ENCODE data around the gene GPR42.

The GPR42 gene, protein sequence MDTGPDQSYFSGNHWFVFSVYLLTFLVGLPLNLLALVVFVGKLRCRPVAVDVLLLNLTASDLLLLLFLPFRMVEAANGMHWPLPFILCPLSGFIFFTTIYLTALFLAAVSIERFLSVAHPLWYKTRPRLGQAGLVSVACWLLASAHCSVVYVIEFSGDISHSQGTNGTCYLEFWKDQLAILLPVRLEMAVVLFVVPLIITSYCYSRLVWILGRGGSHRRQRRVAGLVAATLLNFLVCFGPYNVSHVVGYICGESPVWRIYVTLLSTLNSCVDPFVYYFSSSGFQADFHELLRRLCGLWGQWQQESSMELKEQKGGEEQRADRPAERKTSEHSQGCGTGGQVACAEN

DNA sequence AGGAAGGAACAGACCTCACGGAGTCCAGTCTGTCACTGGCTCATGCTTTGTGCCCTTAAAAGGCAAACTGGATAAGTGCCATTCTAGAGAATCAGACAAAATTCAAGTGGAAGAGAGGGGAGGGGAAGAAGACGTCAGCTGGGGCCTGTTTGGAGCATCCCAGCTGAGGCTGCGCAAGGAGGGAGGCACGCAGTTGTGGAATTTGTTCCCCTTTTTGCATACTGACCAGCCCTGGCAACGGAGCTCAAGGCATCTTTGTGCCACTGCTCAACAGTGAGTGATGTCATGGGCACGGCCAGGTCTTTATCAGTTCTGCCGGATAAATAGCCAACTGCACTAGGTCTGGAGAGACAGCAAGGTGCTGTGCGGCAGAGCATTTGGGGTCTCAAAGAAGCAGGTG, at the start of gene GPR42:
Gene GPR42, plus strand, starts transcription at position 347 of the 400 bp plus-strand sequence. CDS start 292 bp downstream, outside the sequence.
- DNase-seq = no peak

DNA sequence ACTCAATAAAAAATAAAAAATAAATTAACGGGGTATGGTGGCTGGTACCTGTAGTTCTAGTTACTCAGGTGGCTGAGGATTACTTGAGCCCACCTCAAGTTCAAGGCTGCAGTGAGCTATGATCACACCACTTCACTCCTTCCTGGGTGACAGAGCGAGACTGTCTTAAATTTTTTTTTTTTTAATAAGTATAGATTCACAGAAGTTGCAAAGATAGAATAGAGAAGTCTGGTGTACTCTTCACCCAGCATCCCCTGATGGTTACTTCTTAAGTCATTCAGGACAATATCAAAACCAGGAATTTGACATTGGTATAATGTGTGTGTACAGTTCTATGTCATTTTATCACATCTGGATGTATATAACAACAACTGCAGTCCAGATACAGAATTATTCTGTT, 49.6 kb upstream of the GPR42 start:
- no peak for DNase-seq

DNA sequence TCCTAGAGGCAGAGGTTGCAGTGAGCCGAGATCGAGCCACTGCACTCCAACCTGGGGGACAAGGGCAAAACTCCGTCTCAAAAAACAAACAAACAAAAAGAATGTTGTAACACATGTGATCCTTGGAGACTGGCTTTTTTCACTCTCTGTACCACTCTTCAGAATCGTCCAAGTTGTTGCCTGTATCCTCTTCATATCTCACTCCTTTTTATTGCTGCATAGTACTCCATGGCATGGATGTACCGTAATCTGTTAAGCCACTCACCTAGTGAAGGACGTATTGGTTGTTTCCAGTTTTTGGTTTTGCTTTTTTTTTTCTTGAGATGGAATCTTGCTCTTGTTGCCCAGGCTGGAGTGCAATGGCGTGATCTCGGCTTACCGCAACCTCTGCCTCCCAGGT, 48.9 kb upstream of the GPR42 start:
- DNase-seq = no peak

DNA sequence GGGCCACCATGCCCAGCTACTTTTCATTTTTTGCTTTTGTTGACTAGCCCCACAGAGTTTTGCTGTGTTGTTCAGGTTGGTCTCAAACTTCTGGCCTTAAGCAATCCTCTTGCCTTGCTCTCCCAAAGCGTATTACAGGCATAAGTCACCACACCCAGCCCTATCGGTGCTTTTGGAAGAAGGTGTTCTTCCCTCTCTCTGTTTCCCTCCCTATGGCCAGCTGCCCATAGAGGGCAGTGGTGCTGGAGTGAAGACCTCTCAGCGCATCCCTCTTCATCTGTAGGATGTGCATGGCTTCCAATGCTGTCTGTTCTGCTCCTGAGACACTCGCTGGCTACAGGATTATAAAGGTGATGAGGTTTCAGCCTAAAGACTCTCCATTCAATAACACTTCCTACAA, 43.2 kb upstream of the GPR42 start:
- DNase-seq = peak; percentile 16

DNA sequence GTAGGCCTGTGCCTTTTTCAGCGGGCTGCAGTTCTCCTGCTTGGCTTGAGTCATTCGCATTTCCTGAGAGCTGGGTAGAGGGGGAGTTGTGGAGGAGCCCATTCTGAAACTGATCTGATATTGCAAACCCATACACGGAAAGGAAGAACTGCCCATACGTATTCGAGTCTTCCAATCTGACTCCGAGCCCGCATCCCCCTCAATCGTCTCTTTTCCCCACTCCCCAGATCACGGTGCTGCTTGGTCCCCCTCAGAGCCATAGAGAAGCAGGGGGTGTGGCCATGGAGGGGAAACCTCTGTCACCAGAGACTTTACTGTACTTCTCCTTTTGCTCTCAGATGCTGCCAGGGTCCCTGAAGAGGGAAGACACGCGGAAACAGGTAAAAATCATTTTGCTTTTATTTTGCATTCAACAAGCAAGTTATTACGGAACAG, 42.0 kb upstream of the GPR42 start, which contains the start of gene CD22:
Gene CD22, plus strand, starts transcription at position 337 of the 435 bp plus-strand sequence. CDS start 2,854 bp downstream, outside the sequence.
- DNase-seq = no peak

DNA sequence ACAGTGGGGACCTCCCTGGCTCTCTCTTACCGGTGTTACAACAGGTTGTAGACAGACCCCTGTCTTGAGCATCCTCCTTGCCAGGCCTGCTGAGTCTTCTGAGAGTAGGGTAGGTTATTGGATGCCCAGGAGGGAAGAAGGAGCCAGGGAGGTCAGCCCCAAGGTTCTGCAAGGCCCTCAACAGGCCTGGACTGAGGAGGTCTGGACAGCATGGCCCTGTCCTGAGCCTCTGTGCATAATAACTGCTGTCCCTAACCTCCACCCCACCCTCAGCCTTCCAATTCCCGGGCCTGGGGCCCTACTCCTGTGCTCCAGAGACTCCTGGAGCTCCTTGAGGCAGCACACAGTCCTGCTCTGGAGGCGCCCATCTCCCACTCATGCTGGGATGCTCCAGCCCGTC, 41.5 kb upstream of the GPR42 start:
- DNase-seq = no peak

DNA sequence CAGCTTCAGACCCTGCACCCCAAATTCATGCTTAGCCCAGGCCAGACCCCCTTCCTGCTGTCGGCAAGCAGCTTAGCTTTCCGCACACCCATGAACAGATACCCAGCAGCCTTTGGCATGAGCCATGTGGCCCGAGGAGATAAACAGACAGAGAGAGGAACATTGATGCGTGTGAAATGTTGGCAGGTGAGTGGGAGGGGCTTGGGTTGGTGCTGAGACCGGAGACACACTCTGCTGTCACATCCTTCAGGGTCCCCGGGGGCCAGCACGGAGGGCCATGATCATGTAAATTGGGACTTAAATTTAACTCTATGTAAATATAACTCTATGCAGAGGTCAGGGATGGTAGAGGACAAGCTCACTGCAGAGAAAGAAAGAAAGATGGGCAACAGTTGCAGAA, 40.4 kb upstream of the GPR42 start:
- no peak for DNase-seq

DNA sequence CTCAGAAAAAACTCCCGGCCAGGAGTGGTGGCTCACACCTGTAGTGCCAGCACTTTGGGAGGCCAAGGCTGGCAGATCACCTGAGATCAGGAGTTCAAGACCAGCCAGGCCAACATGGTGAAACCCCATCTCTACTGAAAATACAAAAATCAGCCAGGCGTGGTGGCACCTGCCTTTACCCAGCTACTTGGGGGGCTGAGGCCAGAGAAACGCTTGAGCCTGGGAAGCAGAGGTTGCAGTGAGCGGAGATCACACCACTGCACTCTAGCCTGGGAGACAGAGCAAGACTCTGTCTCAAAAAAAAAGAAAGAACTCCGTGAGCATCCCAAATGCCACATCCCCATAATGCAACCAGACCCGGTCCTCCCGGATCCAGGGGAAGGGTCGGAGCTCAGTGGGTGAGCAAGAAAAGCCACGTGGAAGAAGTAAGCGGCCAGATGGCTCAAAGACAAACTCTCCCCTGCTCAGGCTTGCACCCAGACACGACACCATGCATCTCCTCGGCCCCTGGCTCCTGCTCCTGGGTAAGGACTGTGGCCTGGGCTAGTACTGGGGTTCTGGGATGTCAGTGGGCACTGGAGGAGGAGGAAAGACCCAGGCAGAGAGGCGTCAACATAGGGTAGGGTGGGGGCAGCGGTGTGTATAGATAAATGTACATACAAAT, 39.2 kb upstream of the GPR42 start:
- no peak for DNase-seq

DNA sequence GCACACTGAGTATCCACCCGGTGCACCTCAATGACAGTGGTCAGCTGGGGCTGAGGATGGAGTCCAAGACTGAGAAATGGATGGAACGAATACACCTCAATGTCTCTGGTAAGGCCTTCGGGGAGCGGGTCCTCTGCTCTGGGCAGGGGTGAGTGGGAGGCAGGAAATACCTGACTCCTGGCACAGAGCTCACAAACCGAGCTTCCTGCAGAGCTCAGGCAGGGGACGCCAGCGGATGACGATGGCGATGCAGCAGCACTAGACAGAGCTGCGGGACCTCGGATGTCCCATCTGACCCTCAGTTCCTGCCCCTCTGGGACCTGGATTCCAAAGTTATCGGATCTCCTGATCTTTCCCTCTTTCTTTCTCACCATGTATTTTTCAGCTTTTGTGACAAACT, 38.1 kb upstream of the GPR42 start:
- no peak for DNase-seq

DNA sequence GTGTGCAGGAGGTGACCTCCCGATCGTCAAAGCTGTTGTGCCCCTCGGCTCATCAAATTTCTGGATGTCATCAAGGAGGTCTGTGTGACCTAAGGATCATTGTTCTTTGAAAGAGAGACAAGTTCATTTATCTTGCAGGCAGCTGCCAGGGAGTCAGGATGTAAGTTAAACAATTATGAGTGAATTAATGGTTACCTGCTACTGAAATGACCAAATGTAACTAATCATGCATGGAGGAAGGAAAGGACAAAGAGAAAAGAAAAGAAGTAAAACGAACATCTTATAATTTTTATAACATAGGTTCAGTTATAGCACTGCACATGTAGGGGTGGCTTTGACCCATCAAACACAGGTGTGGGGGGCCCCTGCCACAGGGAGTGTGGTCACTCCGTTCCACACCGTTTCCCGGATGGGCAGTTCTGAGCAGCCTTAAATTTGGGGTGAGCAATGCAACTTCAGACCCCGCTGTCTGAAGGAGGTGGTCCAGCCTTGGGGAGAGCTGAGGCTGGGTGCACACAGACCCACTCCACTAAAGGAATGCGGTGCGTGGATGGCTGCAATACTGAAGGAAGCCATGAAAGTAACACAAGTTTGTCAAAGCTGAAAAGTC, 36.6 kb upstream of the GPR42 start:
- no peak for DNase-seq

DNA sequence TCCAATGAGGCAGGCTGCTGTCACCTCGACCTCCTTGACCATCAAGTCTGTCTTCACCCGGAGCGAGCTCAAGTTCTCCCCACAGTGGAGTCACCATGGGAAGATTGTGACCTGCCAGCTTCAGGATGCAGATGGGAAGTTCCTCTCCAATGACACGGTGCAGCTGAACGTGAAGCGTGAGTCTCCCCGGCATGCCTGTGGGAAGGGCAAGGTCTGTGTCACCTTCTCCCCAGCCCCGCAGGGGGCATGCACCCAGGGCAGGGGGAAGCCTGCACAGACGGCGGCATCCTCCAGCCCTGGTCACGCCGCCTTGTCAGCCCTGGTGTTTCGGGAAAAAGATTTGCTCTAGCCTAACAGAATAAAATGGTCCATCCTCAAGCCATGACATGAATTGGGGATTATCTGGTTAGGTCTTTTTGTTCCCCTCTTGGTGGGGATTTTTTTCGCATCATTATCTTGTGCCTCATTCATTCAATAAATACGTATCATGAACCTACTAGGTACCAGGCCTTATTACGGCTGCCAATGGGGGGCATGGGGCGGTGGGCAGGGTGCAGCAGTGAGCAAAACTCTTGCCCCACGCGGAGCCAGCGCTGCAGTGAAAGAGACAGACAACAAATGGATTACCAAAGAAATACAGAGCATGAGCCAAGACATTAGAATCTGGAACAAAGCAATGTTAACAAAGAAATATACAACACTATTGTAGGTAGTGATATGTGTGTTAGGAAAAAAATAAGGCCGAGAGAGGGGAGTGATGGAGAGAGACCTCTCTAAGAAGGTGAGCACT, 34.5 kb upstream of the GPR42 start:
- no peak for DNase-seq

DNA sequence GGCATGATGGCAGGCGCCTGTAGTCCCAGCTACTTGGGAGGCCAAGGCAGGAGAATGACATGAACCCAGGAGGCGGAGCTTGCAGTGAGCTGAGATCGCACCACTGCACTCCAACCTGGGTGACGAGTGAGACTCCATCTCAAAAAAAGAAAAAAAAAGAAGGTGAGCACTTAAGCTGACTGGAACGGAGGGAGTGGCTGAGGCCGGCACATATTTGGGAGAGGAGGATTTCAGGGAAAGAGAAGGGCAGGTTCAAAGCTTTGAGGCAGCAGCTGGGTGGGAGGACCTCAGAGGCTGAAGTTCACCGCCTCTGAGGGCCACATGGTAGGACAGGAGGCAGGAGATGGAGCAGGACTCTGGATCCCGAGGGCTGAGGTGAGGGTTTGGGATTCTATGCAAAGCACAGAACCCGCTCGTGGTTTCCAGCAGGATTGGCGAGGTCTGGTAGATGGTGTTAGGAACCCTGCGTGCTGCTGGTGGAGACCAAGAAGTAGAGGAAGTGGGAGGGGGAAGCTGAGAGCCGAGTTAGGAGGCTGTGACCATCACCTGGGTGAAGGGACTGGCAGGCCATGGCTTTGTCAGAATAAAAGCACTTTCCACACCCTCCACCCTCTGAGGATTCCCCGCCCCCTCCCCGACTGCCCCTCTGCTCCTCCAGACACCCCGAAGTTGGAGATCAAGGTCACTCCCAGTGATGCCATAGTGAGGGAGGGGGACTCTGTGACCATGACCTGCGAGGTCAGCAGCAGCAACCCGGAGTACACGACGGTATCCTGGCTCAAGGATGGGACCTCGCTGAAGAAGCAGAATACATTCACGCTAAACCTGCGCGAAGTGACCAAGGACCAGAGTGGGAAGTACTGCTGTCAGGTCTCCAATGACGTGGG, 33.5 kb upstream of the GPR42 start:
- no peak for DNase-seq

DNA sequence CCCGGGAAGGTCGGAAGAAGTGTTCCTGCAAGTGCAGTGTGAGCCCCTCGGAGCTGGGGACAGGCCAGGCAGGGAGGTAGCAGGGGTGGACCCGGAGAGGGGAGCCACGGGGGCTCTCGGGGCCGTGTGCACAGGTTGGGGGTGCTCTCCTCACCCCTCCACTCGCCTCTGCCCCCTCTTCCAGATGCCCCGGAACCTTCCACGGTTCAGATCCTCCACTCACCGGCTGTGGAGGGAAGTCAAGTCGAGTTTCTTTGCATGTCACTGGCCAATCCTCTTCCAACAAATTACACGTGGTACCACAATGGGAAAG, 32.9 kb upstream of the GPR42 start:
- DNase-seq = no peak

DNA sequence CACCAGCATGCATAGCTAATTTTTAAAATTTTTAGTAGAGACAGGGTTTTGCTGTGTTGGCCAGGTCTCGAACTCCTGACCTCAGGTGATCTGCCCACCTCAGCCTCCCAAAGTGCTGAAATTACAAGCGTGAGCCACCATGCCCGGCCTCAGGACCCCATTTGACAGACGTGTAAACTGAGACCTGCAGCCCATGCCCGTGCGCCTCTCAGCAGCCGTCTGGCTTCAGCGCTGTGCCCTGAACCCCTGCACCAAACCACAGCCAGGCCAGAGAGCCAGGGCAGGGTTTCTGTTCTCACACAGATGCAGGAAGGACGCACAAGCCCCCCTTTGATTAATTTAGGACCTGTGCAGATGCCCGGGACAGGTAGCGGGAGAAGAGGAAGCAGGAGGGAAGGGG, 30.4 kb upstream of the GPR42 start:
- no peak for DNase-seq

DNA sequence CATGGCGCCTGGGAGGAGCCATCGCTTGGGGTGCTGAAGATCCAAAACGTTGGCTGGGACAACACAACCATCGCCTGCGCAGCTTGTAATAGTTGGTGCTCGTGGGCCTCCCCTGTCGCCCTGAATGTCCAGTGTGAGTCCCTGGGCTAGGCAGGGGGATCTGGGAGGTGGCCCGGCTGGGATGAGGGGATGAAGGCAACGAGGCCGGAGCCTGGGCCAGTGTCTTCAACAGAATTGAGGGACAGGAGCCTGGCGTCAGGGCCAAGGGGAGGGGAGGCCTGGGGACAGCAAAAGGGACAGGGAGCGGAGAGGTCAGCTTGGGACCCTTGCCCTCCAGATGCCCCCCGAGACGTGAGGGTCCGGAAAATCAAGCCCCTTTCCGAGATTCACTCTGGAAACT, 29.9 kb upstream of the GPR42 start:
- no peak for DNase-seq

DNA sequence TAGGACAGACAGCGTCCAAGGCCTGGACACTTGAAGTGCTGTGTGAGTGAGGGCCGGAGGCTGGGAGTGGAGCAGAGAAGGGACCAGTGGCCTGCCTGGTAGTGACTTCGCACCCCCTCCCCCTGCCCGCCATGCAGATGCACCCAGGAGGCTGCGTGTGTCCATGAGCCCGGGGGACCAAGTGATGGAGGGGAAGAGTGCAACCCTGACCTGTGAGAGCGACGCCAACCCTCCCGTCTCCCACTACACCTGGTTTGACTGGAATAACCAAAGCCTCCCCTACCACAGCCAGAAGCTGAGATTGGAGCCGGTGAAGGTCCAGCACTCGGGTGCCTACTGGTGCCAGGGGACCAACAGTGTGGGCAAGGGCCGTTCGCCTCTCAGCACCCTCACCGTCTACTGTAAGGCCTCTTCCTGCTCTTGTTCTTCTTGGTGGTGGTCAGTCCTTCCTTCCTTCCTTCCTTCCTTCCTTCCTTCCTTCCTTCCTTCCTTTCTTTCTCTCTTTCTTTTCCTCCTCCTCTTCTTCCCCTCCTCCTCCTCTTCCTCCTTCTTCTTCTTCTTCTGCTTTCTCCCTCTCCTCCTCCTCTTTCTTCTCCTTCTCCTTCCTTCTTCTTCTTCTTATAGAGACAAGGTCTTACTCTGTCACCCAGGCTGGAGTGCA, 29.2 kb upstream of the GPR42 start:
- DNase-seq = no peak

DNA sequence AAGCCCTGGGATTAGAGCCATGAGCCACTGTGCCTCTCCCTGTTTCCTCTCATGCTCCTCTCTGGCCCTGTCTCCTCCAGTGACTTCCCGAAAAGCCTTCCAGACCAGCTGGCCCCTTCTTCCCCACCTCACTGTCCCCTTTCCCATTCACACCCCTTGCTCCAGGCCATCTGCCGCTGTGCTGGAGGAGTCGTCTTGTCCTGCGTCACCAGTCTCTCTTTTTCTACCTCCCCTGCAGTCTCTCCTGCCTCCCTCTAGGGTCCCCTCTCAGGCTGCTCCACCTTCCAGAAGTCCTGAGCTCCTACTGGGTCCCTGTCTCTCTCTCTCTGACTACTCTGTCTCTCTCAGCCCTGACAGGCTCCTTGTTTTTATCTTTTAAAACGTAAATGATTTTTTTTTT, 28.4 kb upstream of the GPR42 start:
- peak; percentile 11 for DNase-seq

DNA sequence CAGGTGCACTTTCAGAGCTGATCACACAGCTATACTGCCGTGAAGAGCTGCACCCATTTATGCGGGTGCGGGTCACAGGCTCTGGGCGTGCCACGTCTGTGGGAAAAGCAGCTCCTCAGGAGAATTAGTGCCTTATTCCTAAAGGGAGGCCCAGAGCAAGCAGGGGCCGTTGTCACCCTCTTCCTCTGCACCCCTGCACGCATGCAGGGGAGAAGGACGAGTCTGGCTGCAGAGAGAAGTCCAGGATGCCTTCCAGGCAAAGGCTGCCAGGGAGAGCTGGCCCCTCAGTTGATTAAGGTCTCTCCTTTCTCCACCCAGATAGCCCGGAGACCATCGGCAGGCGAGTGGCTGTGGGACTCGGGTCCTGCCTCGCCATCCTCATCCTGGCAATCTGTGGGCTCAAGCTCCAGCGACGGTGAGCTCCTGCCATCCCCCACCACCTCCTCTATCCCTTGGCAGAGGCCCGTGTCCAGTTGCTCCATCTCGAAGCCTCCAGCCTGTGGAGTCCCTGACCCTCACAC, 26.3 kb upstream of the GPR42 start:
- DNase-seq = no peak

DNA sequence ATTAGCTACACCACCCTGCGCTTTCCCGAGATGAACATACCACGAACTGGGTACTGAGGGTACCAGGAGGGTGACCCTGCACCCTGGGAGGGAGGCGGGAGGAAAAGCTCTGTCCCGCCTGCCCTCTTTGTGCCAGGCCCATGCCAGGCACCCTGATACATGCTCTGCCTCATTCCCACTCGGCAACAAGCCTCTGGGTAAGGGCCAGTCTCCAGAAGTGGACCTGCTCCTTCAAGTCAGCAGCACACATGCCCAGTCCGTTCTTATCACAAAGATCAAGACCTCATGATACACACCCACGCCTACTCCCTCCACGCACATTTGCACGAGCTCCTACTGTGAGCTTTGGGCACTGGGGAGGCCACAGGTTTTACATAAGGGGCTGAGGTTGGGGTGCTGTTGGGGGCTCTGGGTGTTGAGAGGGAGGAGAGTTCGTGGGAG, 25.2 kb upstream of the GPR42 start:
- no peak for DNase-seq

DNA sequence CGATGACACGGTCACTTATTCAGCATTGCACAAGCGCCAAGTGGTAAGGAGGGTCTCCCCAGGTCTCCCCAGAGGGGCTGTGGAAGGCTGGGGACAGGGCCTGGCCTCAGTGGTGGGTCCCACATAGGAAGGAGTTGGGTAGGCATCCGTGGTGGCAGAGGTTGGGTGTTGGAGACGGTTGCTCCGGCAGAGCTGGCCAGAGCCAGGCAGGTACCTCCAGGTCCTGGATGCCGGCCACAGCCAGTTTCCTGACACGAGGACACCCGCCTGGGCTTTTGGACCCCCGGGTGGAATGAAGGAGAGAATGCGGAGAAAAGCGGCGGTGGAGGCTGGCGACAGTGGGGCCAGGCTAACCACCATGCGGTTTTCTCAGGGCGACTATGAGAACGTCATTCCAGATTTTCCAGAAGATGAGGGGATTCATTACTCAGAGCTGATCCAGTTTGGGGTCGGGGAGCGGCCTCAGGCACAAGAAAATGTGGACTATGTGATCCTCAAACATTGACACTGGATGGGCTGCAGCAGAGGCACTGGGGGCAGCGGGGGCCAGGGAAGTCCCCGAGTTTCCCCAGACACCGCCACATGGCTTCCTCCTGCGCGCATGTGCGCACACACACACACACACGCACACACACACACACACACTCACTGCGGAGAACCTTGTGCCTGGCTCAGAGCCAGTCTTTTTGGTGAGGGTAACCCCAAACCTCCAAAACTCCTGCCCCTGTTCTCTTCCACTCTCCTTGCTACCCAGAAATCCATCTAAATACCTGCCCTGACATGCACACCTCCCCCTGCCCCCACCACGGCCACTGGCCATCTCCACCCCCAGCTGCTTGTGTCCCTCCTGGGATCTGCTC, 24.4 kb upstream of the GPR42 start:
- DNase-seq = no peak
